T-helper 2 cell treated with Interferon-gamma antibody and Interleukin-4, amounts not matched to agents 5 μg/mL and 100 μg/mL, for 36 hours (primary cell): ENCODE results near the gene CHSY3.

Experiments
- DNase-seq: peaks from one replicate; pipeline ENCODE4 v3.0.0; 2021; ENCODE audit warnings: low spot score
- H3K27ac Mint-ChIP-seq: one replicate; pipeline ENCODE4 v1.8.0; 2021; ENCODE audit warnings: mild to moderate bottlenecking, mixed read lengths
- H3K27me3 Mint-ChIP-seq: one replicate; pipeline ENCODE4 v1.8.0; 2021; ENCODE audit warnings: low read depth, mixed read lengths
- H3K36me3 Mint-ChIP-seq: one replicate; pipeline ENCODE4 v1.8.0; 2021; ENCODE audit warnings: low read depth, mixed read lengths
- H3K4me1 Mint-ChIP-seq: one replicate; pipeline ENCODE4 v1.8.0; 2021; ENCODE audit warnings: low read depth, mixed read lengths
- H3K4me3 Mint-ChIP-seq: one replicate; pipeline ENCODE4 v1.8.0; 2022; ENCODE audit warnings: mild to moderate bottlenecking, moderate library complexity, mixed read lengths
- H3K9me3 Mint-ChIP-seq: one replicate; pipeline ENCODE4 v1.8.0; 2021; ENCODE audit warnings: mixed read lengths

The CHSY3 gene

DNA sequence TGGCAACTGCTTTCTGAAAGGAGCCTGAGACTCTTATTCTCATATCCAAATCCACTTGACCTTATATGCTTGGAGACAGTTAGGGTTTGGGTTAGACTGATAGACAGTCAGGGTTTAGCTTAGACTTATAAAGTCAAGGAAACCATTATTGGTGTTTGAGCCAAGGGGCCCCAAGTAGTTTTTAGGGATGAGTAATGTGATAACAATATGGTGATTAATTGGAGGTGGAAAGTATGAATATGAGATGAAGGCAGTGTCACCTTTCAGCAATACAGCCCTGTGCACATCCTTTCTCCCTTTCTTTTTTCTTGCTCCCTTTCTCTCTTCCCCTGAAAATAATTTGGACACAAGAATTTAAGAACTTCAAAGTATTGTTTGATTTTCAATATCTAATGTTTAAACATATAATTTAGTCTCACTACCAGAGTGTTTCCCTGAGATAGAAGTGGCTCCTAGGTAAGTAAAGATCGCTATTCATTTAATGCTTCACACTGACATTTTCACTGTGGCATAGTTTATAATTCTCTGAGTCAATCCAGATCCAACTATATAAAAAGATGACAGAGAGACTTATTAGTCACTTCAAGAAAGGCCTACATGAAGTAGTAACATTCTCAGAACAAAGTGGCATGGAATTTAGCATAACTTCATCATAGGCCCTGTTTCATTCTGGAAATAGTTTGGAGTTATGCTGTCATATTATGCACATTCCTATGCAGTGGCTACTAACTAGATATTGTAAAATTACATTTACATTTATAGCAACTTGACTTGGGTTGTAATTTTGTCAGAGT, 200.8 kb downstream of the CHSY3 start:
- no peak for DNase-seq
- Mint-ChIP-seq H3K9me3 (no peaks in the 10 kb centered on the region), H3K27me3 (no peaks in the 10 kb centered on the region), H3K27ac (no peak overlapping the region), H3K36me3 (no peaks in the 10 kb centered on the region), H3K4me3 (no peak overlapping the region), H3K4me1 (no peaks in the 10 kb centered on the region)

DNA sequence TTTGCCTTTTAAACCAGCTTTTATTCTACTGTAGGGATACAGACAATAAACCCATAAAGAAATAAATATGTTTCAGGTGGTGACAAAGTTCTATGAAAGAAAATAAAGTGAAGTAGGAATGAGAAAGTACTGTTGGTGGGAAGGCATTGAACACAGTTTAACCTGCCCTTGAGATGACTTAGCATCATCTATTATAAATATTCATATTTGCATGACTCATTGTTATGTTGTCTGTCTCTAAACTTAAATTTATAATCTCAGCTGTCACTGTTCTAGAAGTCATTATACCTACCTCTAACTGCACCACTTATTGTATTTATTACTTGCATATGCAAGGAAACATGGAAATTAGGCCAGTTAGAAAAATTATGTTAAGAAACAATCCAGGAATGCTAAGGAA, 202.2 kb downstream of the CHSY3 start:
- Mint-ChIP-seq H3K27ac (no peak overlapping the region), H3K4me3 (no peak overlapping the region), H3K27me3 (no peaks in the 10 kb centered on the region), H3K36me3 (no peaks in the 10 kb centered on the region), H3K4me1 (no peaks in the 10 kb centered on the region), H3K9me3 (no peaks in the 10 kb centered on the region)
- no peak for DNase-seq

DNA sequence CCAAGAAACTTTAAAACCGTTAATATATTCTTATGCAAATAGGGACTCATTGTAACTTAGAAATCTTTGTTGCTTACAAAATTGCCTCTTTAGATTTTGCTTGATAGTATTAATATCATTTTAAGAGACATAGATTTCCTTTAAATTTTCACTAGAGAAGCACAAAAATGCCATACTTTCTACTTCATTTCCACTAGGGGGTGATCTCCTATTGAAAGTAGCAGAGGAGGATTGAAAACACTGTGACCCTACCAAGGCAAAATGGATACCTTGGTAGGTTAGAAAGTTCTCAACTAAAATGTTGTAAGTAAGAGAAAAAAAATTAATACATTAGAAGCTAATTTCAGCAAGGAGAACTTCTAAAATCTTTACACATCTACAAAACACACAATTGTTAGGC, 204.9 kb downstream of the CHSY3 start:
- no peak for DNase-seq
- H3K9me3 Mint-ChIP-seq: no peaks in the 10 kb centered on the region
- no peaks in the 10 kb centered on the region for H3K27me3 Mint-ChIP-seq
- no peak overlapping the region for H3K4me3 Mint-ChIP-seq
- H3K4me1 Mint-ChIP-seq: no peaks in the 10 kb centered on the region
- H3K36me3 Mint-ChIP-seq: no peaks in the 10 kb centered on the region
- H3K27ac Mint-ChIP-seq: no peak overlapping the region

DNA sequence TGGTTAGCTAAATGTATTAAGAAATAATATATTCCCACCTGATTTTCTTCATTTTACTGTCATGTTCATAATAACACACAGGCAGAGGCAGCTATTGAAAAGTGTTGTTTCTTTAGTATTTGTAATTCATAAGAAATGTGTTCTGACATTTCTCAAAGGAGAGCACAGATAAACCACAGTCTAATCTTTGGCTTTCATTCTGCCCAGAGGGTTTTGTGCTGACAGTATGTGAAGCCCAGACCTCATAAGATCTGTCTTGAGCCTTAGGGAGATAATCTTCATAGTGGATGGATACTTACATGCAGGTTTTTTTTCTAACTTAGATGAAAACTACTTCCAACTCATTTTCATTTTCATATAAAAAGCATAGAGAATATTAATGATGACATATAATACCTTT, 206.1 kb downstream of the CHSY3 start:
- H3K9me3 Mint-ChIP-seq: no peaks in the 10 kb centered on the region
- DNase-seq: no peak
- no peaks in the 10 kb centered on the region for H3K36me3 Mint-ChIP-seq
- H3K27ac Mint-ChIP-seq: no peak overlapping the region
- H3K4me1 Mint-ChIP-seq: no peaks in the 10 kb centered on the region
- no peaks in the 10 kb centered on the region for H3K27me3 Mint-ChIP-seq
- no peak overlapping the region for H3K4me3 Mint-ChIP-seq

DNA sequence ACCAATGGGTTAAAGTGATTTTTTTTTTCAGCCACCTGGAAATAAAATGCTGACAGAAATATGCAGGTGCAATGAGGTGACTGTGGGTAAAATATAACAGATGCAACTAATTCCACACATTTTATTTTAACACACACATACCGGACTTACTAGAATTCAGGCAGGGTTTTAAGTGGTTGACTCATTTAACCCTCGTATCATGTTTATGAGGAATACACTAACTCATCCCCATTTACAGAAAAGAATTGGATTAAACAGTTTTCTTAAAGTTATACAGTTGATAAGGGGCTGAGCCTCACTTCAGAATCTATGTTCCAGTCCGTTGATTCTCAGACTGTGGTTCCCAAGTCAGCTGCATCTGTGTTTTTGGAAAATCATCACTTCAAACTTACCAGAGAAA, 207.5 kb downstream of the CHSY3 start:
- H3K4me1 Mint-ChIP-seq: no peaks in the 10 kb centered on the region
- no peaks in the 10 kb centered on the region for H3K9me3 Mint-ChIP-seq

DNA sequence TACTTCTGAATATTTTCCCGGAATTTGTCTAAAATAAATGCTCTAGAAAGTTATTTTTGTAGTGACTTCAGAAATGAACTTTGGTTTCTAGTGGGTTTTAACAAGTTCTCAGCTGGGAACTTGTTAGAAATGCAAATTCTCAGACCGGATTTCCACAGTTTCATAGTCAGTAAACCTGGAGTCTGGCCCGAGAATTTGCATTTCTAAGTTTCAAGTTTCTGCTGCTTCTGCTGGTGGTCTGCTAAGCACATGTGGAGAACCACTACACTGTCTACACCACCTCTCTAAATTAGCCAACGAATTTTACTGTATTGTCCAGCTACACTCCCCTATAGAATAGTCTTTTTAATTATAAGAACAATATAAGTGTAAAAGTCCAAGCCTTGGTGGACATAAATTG, 208.0 kb downstream of the CHSY3 start:
- no peak overlapping the region for H3K4me3 Mint-ChIP-seq
- H3K4me1 Mint-ChIP-seq: no peaks in the 10 kb centered on the region
- H3K27ac Mint-ChIP-seq: no peak overlapping the region
- no peaks in the 10 kb centered on the region for H3K27me3 Mint-ChIP-seq
- H3K9me3 Mint-ChIP-seq: no peaks in the 10 kb centered on the region
- no peaks in the 10 kb centered on the region for H3K36me3 Mint-ChIP-seq
- DNase-seq: no peak

More for the DNA sequence above, 207.5 kb downstream of the CHSY3 start:
- no peaks in the 10 kb centered on the region for H3K36me3 Mint-ChIP-seq
- no peaks in the 10 kb centered on the region for H3K27me3 Mint-ChIP-seq
- DNase-seq: no peak
- no peak overlapping the region for H3K4me3 Mint-ChIP-seq
- no peak overlapping the region for H3K27ac Mint-ChIP-seq

DNA sequence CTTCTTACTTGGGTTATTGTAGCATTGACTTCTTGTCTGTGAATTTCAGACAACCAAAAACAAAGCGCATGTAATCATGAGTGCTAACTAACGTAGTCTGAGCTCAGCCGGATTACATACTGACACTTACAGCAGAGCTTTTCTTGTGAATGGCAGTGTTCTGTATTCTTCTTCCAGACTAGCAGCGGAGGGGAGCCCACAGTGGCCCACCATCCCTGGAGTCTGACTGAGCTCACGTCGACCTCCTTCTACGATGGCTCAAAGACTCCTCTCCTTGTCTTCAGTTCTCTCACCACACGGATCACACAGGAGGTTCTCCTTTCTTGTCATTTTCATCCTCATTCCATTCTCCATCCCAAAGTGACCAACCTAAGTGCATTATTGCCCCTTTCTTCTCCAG, 211.4 kb downstream of the CHSY3 start:
- no peak overlapping the region for H3K4me3 Mint-ChIP-seq
- DNase-seq: no peak
- H3K9me3 Mint-ChIP-seq: no peaks in the 10 kb centered on the region
- no peak overlapping the region for H3K27ac Mint-ChIP-seq
- H3K36me3 Mint-ChIP-seq: no peaks in the 10 kb centered on the region
- no peaks in the 10 kb centered on the region for H3K27me3 Mint-ChIP-seq
- H3K4me1 Mint-ChIP-seq: no peaks in the 10 kb centered on the region

DNA sequence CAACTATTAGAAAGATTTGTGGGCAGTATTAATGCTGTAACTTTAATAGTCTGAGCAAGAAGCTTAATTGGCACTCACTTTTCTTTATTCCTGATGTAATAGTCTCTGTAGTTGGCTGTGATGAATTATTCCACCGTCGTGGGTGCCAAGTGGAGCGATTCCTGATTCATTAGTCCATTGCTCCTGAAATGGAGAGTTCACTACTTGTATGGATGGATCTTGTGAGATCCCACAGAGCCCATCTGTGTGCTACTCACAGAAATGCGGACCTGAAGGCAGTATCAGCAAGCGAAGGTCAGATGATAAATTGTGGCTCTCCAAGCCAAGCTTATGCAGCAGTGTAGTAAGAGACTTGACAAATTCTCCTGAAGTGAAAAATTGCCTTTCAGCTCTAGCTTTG, 212.2 kb downstream of the CHSY3 start:
- Mint-ChIP-seq H3K9me3 (no peaks in the 10 kb centered on the region), H3K36me3 (no peaks in the 10 kb centered on the region), H3K4me1 (no peaks in the 10 kb centered on the region), H3K27me3 (no peaks in the 10 kb centered on the region), H3K4me3 (no peak overlapping the region), H3K27ac (no peak overlapping the region)
- DNase-seq: no peak

DNA sequence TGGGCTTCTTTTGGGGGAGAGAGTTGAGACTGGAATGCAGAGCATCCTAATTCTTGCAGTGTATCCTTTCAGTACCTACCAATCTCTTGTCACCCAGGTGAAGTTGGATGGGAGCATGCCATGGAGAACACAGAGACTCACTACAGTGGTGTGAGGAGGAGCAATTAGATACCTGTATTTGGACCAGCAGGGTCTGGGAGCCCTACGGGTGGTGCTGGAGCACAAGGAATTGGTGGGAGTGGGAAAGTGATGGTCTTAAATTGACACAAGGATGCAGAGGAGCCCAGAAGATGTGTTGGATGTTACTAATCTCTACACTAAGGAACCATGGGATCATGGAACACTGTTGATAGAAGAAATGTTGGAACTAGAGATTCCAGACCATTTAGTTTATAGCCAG, 212.7 kb downstream of the CHSY3 start:
- Mint-ChIP-seq H3K27me3 (no peaks in the 10 kb centered on the region), H3K36me3 (no peaks in the 10 kb centered on the region), H3K4me3 (no peak overlapping the region), H3K27ac (no peak overlapping the region), H3K9me3 (no peaks in the 10 kb centered on the region), H3K4me1 (no peaks in the 10 kb centered on the region)
- no peak for DNase-seq

DNA sequence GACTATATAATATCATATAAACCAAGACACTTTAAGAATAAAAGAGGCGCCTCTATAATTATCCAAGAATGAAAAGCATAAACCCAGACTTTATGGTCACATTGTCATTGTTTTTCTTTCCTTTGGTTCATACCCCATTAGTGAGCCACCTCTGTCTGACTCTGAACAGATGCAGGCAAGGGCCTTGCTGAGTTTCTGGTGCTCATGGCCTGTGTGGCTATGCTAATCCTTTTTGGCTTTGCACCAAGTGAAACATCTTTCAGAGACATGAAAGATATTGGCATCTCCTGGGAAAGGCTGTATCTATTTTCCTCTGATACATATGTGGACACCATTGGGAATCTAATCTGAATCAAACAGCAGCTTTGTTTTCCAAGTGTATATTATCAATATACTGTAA, 222.5 kb downstream of the CHSY3 start:
- Mint-ChIP-seq H3K4me1 (no peaks in the 10 kb centered on the region), H3K4me3 (no peak overlapping the region), H3K36me3 (no peaks in the 10 kb centered on the region), H3K9me3 (no peaks in the 10 kb centered on the region), H3K27ac (no peak overlapping the region), H3K27me3 (no peaks in the 10 kb centered on the region)
- DNase-seq: no peak

DNA sequence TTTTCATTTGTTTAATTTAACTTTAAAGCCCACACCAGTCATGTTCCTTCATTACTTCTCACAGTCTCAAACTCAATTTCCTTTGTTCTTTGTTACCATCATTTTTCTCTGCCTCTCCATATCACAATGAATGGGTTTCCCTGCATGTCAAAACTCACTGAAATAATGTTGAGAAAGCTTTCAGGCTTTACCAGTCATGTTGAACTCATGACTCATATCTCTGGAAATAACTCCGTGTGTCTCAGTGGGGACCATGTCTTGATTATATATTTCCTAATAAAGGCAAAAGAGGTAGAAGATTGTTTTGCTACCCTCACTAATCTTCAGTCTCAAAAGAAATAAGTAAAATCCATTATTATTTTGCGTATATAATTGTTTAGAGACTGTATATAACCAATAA, 231.2 kb downstream of the CHSY3 start:
- Mint-ChIP-seq H3K9me3 (no peaks in the 10 kb centered on the region), H3K4me3 (no peak overlapping the region), H3K36me3 (no peaks in the 10 kb centered on the region), H3K27me3 (no peaks in the 10 kb centered on the region), H3K27ac (no peak overlapping the region), H3K4me1 (no peaks in the 10 kb centered on the region)
- no peak for DNase-seq

DNA sequence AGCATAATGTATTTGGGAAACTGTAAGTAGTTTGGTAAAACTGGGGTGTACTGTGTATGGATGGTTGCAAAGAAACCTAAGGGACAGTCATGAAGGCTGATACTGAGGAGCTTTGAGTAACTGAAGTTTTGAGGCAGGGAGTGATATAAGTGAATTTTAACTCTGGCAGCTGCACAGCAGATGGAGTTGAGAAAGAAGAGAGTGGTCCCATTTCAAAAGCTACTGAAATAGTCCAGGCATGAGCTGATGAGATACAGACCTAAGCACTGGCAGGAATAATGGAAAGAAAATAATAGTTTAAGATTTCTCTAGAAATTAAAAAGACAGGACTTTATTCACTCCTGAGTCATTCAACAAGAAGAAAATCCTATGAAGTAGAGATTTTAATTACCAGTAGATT, 232.0 kb downstream of the CHSY3 start:
- Mint-ChIP-seq H3K4me3 (no peak overlapping the region), H3K27ac (no peak overlapping the region), H3K27me3 (no peaks in the 10 kb centered on the region), H3K4me1 (no peaks in the 10 kb centered on the region), H3K9me3 (no peaks in the 10 kb centered on the region), H3K36me3 (no peaks in the 10 kb centered on the region)
- no peak for DNase-seq

DNA sequence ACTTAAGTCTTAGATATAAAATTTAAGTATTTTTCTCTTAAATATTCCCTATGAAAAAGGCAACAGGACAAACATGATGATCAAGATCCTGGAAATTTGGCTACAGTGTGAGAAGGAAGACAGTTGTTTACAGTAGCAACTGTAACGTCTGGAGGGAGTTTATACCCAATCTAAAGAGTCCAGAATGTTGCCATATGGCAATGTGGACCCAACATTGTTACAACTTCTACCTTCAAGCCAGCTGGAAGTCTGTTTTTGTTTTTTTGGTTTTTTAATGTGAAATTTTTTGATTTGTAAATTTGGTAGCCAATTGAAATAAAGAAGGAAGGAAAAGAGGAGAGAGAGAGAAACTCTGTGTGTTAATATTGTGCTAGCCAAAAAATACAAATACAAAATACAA, 233.4 kb downstream of the CHSY3 start:
- no peak overlapping the region for H3K4me3 Mint-ChIP-seq
- H3K27ac Mint-ChIP-seq: no peak overlapping the region
- DNase-seq: no peak
- H3K4me1 Mint-ChIP-seq: no peaks in the 10 kb centered on the region
- no peaks in the 10 kb centered on the region for H3K36me3 Mint-ChIP-seq
- no peaks in the 10 kb centered on the region for H3K27me3 Mint-ChIP-seq
- no peaks in the 10 kb centered on the region for H3K9me3 Mint-ChIP-seq

DNA sequence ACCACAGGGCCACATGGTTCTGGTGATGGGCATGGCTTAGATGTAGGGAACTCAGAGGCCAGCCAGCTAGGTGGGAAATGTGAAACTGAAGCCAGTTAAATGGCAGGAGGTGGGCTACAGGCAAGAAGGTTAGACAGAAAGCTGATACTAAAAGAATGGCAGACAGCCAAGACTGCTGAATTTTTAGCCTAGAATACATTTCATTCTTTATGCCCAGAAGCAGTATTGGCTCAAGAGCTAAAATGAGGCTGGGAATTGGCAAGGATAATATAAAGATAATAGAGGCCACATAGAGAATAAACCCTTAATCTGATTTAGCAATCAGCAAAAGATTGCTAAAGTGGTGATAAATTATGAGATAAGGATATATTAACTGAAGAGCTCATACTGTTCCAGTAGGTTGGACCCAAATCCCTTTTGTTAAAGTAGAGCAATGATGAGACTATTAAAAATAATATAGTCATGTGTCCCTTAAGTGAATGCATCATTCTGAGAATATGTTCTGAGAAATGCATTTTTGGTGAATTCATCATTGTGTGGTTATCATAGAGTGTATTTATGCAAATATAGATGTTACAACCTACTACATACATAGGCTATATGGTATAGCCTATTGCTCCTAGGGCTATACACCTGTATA, 234.3 kb downstream of the CHSY3 start:
- no peak overlapping the region for H3K27ac Mint-ChIP-seq
- no peaks in the 10 kb centered on the region for H3K36me3 Mint-ChIP-seq
- H3K4me1 Mint-ChIP-seq: no peaks in the 10 kb centered on the region
- no peaks in the 10 kb centered on the region for H3K9me3 Mint-ChIP-seq
- no peak overlapping the region for H3K4me3 Mint-ChIP-seq
- no peak for DNase-seq
- no peaks in the 10 kb centered on the region for H3K27me3 Mint-ChIP-seq
